ENCODE results near the gene COBL.

COBL gene

DNA sequence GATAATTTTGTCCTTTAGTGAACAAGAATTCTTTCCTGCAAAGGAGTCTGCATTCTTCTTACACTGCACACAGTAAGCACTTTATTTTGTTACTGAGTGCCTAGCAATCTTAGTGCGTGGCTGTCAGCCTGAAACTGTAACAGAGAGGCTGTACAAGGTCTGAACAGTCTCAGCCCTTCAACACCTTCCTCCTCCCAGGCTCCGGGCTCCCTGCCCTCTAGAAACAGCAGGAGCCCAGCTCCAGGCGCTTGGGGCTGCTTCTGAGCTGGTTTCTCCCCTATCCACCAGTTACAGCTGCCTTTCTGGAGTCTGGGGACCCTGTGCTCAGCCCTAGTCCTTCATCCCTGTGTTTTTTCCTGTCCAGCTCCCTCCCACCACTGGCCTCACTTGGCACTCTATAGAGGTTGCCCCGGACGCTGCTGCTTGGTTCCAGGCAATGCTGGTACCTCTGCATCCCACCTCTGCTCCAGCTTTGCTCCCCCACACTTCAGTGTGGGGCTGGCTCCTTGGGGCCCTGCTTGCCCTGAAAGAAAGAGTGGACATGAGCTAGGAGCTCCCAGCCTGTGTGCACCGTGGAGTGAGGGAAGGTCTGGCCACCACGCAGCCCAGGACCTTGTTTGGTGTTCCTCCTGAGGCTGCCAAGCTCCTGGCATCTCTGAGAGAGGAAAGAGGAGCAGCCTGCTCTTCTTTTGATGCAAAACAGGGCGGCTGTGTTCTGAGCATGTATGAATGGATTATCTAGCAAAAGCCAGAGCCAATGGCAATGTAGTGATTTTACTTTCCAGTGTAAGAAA is 282.7 kb downstream of the COBL start:
- DNase-seq: no peak

DNA sequence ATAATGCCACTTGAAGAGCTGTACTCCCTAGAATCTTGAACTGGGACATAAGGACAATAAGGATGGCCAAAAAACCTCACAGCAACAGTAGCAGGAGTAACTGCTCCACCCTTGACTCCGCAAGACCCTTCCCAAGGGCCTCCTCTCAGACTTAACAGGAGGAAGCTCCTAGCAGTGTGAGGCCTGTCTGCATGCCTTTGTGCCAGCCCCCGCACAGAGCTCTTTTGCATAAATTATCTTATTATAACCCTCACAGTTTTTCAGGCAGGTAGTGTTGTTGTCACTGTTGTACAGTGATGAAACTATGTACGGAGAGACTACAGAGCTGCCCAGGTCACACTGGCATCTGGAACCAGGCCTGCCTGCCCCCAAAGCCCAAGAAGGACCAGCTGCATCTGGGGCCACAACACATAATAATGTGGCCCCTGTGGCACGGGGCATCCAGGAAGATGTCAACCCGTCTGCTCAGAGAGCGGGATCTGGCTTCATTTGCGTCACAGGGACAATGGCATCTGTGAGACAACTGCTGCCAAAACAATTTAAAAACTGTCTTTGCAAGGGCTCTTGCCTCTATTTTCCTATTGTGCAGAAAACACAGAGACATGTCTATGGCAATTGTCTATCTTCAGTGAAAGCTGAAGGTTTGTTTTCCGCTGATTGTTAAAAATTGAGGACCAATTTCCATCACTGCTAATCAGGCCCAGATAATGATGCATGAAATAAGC is 284.7 kb downstream of the COBL start:
- DNase-seq: no peak

DNA sequence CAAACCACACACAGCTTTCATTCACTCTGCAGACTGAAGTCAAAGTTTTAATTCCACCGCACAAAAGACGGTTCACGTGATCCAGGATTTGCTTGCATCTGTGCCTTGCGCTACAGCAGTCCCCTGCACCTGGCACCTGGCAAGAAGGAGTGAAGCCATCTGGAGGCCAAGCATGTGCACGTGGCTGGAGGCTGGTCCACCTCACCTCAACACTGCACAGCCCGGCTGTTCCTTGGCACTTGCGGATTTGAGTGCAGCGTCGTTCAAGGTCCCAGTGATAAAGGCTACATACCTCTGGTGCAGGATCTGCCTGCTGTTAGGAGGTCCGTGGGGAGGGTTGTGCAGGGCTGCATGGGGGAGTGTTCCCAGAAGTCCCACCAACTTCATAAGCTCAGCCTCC is 285.4 kb downstream of the COBL start:
- no peak for DNase-seq

DNA sequence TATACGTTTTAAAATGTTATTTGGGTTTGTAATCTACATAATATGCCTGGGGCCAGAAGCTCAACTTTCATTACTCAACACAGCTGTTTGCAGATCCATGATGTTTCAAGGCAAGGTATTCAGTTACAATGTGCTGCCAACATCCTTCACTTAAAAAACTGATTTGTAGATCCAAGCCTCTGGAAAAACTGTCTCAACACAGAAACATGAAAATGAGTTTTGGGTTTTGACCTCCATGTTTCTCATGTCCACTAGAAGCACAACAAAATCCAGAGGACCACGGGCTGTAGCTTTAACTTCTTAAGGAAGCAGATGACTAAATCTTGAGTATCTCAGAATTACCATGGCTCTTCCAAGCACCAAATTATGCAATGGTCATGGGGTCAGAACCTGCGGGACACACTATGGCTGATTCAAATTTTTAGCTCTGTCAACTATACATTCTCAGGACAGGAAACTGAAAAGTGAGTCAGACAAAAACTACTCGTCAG is 286.9 kb downstream of the COBL start:
- DNase-seq: no peak

DNA sequence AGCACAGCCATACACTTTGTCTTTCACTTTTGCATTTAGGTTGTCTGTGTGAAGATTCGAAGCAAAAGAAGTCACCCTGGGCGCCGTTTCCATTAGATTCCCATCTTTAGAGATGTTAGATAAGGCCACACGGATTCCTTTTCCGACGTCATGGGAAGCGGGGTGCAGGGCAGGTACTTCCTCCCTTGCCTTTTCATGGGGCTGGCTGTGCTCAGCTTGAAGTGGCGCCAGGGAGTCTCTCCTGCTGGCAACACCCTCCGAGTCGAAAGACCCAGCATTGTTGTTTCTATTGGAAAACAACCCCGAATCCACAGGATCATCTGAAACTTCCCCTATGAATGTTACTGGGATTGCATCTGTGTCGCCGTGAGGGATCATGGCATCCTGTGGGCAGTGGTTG is 287.5 kb downstream of the COBL start:
- DNase-seq: no peak

DNA sequence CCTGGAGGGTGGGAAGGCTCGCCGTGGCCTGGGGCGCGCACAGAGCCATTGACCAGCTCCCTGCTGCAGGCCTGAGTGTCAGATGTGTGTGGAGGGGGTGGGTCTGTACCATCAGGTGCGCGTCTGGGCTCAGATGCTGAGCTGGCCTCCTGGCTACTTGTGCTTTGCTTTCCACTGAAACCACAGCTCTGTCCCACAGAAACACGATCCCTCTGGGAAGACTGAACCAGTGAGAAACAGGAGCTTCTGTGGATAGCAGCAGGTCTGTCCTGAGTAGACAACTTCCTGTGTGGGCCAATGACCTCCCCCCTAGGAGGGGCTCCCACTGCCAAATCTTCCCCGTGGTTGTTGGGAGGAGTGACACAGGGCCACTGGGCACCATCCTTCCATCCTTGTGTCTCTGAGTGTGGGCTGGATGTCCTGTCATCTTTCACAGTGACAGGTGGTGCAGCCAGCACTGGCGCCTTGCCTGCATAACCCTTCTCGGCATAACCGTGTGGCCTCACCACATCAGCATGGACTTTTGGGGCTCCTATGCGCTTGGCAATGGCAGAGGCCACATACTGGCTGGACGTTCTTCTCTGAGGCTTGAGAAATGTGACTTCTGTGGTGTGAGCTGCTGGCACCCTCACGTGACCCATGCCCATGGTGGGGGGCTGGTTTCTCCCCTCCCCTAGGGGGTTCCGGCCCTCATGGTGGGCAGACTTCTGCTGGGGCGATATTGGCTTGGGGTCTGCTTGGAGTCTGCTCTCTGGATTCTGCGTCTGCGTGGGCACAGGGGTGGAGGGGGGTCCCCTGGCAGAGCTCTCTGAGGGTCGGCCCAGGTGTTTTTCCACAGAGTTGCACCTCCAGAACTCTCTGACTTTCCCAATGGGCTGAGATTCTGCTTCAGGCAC is 288.4 kb downstream of the COBL start:
- no peak for DNase-seq

DNA sequence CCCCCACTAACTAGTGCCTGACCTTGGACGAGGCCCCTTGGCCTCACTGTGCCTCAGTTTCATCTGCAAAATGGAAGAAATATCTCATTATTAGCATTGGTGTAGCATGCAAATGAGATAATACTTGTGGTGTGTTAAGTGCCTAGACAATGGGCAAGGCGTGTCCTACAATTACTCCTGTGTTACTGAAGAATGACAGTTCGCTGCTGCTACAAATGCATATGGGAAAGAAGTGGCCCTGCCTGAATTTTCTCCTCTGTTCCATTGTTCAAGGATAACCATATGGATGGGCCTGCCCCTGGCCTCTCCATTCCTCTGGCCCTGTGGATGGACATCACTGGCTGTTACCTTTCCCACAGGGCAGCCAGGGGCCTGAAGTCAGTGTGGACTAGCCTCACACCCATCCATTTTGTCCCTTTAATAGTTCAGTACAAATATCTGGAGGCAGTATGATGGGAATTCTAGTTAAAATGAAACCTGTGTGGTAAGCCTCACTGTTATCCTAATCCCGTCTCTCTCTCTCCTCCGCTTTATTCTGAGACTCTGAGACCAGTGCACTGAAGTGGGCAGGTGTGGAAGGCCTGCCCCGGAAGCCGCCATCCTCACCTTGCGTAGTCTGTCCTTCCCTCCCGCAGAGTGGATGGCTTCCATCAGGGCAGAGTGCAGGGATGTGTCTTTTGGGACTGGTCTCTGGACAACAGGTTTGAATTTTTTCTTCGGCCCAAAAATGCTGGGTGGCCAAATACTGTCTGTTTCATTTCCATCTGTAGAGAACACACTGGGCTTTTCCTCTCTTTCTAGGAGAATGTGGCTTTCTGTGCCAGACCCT is 289.3 kb downstream of the COBL start:
- no peak for DNase-seq

DNA sequence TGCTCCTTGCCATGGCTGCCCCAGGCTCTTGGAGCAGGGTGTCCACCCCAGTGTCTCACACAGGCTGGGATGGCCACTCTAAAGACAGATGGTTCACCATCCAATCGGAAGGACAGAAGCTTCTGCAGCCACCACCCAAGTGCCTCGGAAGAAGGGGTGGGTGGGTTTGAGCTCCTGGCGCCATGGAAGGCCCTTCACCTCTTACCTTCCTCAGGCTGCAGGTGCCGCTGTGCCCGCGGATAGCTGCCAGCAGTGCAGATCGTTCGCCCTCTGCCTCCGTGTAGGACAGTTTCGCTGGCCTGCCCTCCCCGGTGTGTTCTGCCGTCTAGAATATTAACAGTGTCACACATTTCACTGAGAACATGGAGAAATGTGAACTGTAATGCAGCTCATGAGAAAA is 290.3 kb downstream of the COBL start:
- DNase-seq: no peak

DNA sequence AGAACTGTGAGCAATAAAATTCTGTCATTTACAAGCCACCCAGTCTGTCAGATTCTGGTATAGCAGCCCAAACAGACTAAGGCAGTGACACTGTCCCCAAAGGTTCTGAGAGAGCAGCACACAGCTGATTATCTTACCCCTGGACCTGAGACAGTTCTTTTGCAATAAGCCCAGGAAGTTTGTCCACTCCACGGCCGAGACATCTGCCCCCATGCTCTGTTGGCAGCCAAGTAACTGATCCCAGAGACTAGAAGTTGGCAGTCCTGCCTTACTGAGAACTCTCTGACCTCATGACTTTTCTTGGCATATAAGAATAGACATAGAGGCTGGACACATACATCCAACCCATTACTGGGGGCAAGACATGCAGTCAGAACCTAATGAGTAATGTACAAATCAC is 290.9 kb downstream of the COBL start:
- no peak for DNase-seq

DNA sequence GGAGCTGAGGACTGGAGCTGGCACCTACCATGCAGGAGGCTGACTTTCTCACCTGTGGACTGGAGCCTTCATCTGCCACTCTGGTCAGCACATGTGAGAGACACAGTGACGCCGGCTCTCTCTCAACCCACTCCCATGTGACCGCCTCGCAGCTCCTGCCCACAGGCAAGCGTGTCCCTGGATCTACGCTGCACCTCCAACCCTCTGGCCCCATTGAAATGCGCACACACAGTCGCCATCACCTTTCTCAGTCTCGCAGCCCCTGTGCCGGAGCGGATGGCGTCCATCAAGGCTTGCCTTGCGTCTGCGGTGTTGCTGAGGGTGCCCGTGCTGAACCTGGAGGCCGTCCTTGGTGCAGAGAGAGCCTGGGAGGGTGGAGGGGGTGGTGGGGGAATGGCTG is 291.7 kb downstream of the COBL start:
- DNase-seq: no peak

DNA sequence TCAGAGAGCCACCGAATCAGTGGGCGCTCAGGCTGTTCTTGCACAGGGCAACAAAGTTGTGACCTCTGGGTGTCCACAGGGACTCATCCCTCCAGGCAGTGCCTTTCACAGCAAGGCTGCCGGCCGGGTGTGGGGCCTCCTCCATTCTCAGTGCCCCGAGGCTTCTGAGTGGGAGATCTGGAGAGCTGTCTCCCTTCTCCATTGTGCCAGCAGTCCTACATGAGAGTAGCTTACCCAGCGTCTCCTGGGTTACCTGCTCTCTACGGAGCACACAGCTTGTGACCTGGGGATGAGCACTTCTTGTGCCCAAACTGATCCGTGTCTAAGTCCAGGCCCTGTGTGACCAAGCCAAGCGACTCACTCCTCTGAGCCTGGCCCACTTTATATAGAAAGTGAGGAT is 293.1 kb downstream of the COBL start:
- DNase-seq: no peak

DNA sequence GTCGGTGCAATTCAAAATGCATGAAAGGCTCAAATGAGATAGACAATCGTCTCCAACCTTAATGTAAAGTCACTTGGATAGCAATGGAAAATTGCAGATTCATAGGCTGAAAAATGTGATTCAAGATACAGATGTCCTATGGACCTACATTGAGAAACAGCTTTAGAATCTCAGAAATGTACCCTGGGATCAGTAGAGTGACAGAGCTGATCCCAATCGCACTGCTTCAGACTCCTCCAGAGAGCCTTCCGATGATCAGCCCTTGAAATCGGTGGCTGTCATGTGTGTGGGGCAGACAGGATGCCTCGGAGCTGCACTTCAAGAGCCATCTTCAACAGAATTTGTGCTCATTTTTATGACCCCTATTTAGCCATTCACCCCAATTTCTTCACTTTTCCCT is 293.8 kb downstream of the COBL start:
- DNase-seq: no peak

DNA sequence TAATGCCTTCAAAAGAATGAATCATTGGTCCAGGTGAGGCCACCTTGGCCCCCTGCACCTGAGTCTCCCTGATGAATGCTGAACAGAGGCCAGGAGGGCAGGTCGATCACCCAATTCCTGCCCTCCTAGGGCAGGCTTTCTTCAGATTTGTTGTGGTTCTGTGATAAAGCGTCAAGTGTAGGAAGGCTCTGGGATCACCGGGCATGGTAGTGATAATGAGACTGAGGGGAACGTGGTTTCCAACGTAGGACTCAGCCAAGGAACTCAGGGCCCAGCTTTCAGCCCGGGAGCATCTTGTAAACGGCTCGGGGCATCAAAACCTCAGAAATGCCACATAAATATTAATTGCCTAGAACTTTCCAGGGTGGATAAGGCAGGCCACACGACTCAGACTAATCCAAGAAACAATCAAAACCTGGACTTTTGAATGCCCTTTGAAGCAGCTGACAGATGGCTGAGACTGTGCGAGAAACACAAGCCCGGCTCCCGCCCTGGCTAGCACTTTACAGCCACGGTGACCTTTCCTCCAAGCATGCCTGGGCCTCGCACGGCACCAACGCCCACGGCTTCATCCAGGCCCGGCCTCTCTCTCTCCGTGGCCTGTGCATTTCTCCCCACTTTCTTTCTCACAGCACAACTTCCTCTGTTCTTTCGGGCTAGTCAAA is 294.6 kb downstream of the COBL start:
- no peak for DNase-seq

DNA sequence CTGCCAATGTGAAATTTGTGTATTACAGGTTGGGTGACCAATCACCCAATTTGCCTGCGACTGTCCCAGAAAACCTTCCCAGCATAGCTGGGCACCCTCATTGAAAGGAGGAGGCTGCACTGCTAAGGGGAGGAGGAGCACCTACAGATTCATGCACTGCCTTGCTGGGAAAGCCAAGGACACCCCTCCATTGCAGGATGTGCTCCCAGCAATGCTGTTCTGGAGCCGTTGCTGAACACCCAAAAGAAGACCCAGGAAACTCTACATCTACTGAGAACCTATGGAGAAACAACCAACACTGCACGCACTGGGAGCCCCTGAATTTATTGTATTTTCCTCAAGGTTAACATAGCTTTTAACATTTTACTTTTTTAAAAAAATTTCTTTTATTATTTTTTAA is 295.7 kb downstream of the COBL start:
- no peak for DNase-seq

DNA sequence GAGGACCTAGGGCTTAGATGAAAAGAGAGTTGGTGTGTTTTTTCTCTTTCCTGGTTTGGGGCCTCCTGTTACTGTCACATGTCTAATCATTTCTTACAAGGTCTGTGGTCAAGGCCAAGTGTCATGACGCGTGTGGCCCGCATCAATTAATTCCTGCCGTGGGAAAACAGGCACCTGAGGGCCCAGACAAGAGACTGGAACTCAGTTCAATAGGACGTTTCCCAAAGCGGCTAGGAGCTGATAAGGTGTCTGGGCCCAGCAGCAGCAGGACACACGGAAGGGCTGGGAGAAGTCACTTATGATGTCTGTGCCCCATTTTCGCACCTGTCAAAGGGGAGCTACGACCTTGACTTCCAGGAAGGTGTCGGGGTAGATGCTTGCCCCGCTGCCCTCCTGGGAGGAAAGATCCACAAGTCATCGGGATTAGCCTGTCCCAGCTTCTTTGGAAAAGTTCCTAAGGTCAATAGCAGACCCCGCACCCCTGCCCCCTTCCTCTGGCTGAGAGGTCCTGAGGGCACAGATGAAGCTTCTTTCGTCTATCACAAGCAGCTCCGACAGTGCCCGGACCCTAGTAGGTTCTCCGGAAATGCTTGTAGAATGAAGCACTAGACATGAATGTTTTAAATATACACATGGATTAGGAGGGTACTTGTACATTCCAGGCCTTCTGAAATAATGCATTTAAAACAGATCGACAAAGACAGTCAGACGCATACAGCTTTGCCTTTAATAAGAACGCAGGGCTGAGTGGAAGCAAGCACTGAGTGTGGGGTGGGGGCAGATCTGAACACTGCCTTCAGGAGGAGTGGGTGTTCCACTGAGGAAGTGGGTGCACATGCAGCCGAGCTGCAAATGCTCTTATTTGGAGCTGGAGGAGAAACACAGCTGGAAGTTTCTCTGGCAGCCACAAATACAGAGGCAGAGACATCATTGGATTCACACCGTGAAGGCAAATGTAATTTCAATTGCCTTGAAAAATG is 296.4 kb downstream of the COBL start:
- DNase-seq: no peak

DNA sequence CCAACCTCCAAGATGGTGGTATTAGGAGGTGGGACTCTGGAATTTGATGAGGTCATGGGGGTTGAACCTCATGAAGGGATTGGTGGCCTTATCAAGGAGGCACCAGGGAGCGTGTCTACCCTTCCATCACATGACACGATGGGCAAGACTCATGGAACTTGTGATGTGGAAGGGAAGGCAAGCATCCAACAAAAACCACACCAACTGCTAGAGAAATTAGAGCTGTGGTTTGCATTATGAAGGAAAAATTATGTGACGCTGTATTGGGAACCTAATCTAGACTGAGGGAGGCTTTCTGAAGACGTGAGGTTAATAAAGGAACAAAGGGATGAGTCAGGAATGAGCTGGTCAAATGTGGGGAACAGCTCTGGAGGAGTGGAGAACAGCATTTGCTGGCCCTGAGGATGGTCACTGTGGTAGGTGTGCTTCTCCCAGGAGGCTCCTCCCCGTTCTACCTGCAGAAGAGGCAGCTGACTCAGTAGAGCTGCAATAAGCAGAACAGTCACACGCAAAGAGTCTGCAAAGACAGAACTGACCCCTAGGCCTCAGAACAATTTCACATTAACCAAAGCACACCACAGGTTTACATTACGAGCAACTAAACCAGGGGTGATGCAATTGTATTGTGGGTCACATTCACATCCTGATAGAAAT is 297.3 kb downstream of the COBL start:
- DNase-seq: no peak

DNA sequence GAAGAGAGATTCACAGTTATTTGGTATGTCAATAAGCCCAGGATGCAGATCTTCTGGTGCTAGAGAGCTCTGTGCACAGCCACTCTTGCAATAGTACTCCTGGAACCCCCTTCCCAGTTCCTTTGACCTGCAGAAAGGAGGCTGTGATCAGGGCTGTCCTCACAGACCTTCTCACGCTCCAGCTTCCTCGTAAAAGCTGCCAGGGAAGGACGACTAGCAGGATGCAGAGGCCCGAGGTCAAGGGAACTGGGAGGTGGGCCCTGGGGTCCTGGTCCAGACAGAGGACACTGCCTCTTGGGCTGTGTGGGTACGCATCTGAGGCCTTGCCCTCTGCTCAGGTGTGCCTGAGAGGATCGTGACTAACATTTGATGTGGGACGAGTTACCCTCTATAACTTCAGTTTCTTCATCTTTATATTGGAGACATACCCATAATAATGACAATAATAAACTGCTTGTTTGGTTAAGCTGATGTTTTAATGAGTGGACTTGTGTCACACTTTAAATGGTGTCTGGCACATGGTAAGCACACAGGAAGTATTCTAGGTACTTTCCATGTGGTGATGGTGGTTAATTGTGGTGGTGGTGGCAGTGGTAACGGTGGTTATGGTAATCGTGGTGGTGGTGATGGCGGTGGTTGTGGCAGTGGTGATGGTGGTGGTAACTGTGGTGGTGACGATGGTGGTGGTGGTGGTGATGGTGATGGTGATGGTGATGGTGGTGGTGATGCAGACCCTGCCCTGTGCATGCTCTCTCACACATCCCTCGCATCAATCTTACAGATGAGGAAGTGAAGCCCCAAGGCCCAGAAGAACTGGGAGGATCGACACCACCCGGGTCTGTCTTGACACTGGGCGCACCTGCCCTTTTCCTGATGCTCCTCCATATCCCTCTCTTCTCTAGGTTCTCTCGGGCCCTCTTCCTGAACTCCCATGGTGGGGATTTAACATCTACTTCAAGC is 298.8 kb downstream of the COBL start:
- DNase-seq: no peak

DNA sequence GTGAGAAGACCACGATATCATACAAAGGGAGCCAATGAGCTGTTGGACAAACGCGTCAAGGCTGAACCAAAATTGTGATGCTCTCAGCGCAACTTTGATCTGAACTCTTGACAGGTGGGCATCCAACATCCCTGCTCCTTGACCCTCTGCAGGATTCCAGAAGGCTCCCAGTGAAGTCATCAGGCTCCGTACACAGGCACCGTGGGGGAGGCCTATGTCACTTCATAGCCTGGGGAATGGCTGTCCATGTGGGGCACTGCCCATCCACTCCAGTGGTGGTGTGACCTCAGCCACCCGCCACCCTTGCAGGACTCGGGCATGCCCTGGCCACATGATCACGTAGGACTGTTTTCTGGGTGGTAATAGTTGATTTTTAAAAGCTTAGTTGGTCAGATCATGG is 300.1 kb downstream of the COBL start:
- no peak for DNase-seq

DNA sequence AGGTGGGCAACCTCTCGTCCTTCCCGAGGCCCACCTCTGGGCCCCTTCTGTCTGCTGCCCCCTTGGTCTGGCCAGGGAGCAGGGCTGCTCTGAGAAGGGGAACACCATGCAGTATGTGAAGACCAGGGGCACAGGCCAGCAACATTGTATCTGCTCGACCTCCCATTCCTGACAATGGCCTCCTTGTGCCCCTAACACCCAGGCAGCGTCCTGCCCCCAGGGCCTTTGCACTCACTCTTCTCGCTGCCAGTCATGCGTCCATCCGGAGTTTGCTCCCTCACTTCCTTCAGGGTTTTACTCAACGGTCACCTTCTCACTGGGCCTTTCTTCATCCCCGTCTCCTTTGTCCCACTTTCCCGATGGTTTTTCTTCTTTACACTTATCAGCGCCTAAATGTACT is 301.0 kb downstream of the COBL start:
- DNase-seq: no peak
